Activated T-cell treated with anti-CD3 and anti-CD28 coated beads, Interleukin-2, amount 50 U/mL, for 72 hours (primary cell): Measurements from ENCODE around the gene NUP210L. TPM values are rescaled to one million over a fixed set of nuclear protein-coding genes. Genes with fewer than 3 reads are reported as not detected.
A peak's percentile ranks its signal among the peaks of the same experiment; 100 is the strongest.
"Not testable (repeated sequence)": the region's sequence is repeated elsewhere in the genome, so short reads cannot be mapped to it uniquely, and the experiment has no call there.

Source experiments
- ATAC-seq, 2 donors: fragments of 150-1000 bp; cut with Tn5 transposase; replicated peaks in 1 of 2; 2 replicates each; pipeline ENCODE4 v1.10.0; 2021; ENCODE audit warnings: moderate library complexity in 2 of 2, mild to moderate bottlenecking in 1 of 2
- DNase-seq, 2 donors: peaks; one replicate each; pipeline ENCODE4 v3.0.0; 2021 to 2022; ENCODE audit warnings: mixed read lengths in 1 of 2
- H3K27ac Mint-ChIP-seq: one replicate; pipeline ENCODE4 v1.8.0; 2022; ENCODE audit warnings: mild to moderate bottlenecking, moderate library complexity, mixed read lengths
- H3K27me3 Mint-ChIP-seq: one replicate; pipeline ENCODE4 v1.8.0; 2022; ENCODE audit warnings: low read depth, mixed read lengths
- H3K36me3 Mint-ChIP-seq, 2 donors: one replicate each; pipeline ENCODE4 v1.8.0; 2022; ENCODE audit warnings: mixed read lengths in 2 of 2, mild to moderate bottlenecking in 1 of 2; ENCODE audit not compliant: insufficient read depth in 2 of 2
- H3K4me1 Mint-ChIP-seq: one replicate; pipeline ENCODE4 v1.8.0; 2022; ENCODE audit warnings: low read depth, mixed read lengths
- H3K4me3 Mint-ChIP-seq, 2 donors: one replicate each; pipeline ENCODE4 v1.8.0; 2022; ENCODE audit warnings: mild to moderate bottlenecking in 2 of 2, mixed read lengths in 2 of 2, moderate library complexity in 2 of 2
- H3K9me3 Mint-ChIP-seq, 2 donors: one replicate each; pipeline ENCODE4 v1.8.0; 2022; ENCODE audit warnings: mixed read lengths in 2 of 2
- total RNA-seq, 2 donors: library from RNA; stranded (reverse); gene quantifications; one replicate each; pipeline ENCODE4 v1.2.3, GENCODE V29; 2022

Gene NUP210L
- total RNA-seq, 2 donors from 2014 or later = 0.07 to 0.14 TPM

GRCh38 chr1:153991151-153991630 lies 163.7 kb downstream of the NUP210L start:
- Mint-ChIP-seq H3K4me3 (peak overlapping the region; percentile 90 to 100), H3K9me3 (peaks cover 0 to 1% of the 10 kb centered on the region in 2 donors), H3K27me3 (no peaks in the 10 kb centered on the region), H3K4me1 (peaks cover 58% of the 10 kb centered on the region), H3K36me3 (peaks cover 28 to 48% of the 10 kb centered on the region in 2 donors), H3K27ac (peak overlapping the region; percentile 99)
- ATAC-seq (no peak), DNase-seq (no peak)

DNA sequence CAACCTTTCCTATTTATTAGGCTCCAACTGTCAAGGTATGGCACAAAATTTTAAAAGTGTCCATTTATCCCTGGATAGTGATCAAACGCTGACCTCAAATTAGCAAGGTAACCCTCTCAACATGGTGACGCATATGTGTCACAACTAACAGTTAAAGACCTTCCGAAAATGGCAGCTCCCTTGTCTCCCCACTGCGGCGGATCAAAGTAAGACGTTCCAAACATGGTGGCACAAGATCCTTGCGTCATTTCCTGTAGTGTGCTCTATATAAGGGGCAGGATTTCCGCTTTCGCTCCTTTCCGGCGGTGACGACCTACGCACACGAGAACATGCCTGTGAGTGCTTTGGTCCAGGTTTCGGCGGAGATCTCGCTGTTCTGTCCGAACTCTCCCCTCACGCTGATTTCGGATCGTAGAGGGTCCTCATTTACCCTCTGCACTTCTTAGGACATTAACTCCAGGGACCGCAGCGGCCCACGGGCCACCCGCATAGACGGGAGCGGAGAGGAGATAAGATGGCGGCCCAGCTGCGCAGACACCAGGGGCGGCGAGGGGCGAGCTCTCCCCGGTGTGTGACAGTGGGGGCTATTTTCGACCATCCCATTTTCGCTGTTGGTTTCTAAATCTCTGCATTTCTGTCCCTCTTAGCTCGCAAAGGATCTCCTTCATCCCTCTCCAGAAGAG lies 164.3 kb downstream of the NUP210L start, which contains the start of gene RPS27:
Gene RPS27, plus strand, starts transcription at position 295 of the 683 bp plus-strand sequence. Its CDS starts 35 bp downstream, at position 330.
- H3K9me3 Mint-ChIP-seq = peaks cover 0 to 1% of the 10 kb centered on the region in 2 donors
- H3K27ac Mint-ChIP-seq = peak within 1 kb of the TSS; percentile 99
- peak; percentile 83 to 85 for ATAC-seq
- H3K36me3 Mint-ChIP-seq = peaks cover 26 to 46% of the 10 kb centered on the region in 2 donors
- peak within 1 kb of the TSS; percentile 90 to 100 for H3K4me3 Mint-ChIP-seq
- H3K4me1 Mint-ChIP-seq = peaks cover 63% of the 10 kb centered on the region
- H3K27me3 Mint-ChIP-seq = no peaks in the 10 kb centered on the region
- peak; percentile 90 to 92 for DNase-seq

DNA sequence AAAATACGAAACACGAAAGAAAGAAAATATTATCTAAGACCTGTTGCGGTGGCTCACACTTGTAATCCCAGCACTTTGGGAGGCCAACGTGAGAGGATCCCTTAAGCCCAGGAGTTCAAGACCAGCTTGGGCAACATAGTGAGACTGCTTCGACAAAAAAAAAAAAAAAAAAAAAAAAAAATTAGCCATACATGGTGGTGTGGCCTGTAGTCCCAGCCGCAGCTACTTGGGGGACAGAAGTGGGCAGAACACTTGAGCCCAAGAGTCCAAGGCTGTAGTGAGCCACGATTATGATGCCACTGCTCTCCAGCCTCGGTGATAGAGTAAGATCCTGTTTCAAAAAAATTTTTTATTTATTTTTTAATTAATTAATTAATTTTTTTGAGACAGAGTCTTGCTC lies 167.3 kb downstream of the NUP210L start:
- Mint-ChIP-seq H3K36me3 (peaks cover 16 to 24% of the 10 kb centered on the region in 2 donors), H3K4me1 (peaks cover 62% of the 10 kb centered on the region), H3K9me3 (peaks cover 0 to 1% of the 10 kb centered on the region in 2 donors), H3K27ac (peak overlapping the region; percentile 87), H3K4me3 (peak overlapping the region in 1 of 2 donors; percentile 93), H3K27me3 (no peaks in the 10 kb centered on the region)
- ATAC-seq (no peak), DNase-seq (no peak)

GRCh38 chr1:153985941-153986761 lies 168.7 kb downstream of the NUP210L start, which contains the start of gene RAB13:
Gene RAB13 (minus strand): TSS chr1:153986339. CDS start chr1:153986236, 103 bp downstream.
- Mint-ChIP-seq H3K4me1 (peaks cover 47% of the 10 kb centered on the region), H3K4me3 (peak within 1 kb of the TSS; percentile 93 to 95), H3K36me3 (peaks cover 7 to 9% of the 10 kb centered on the region in 2 donors), H3K9me3 (peaks cover 0 to 1% of the 10 kb centered on the region in 2 donors), H3K27me3 (no peaks in the 10 kb centered on the region), H3K27ac (peak within 1 kb of the TSS; percentile 91)
- DNase-seq = peak in 1 of 2 donors; percentile 27
- ATAC-seq = peak in 1 of 2 donors; percentile 10

- peak; percentile 83 to 85 for ATAC-seq
- Mint-ChIP-seq H3K36me3 (peaks cover 0 to 2% of the 10 kb centered on the region in 2 donors), H3K4me1 (peaks cover 44% of the 10 kb centered on the region), H3K4me3 (peak overlapping the region; percentile 93 to 95), H3K27ac (peak overlapping the region; percentile 91), H3K27me3 (no peaks in the 10 kb centered on the region), H3K9me3 (peaks cover 0 to 1% of the 10 kb centered on the region in 2 donors)
- DNase-seq = peak; percentile 68 to 82
Measured at GRCh38 chr1:153985341-153985912, 169.4 kb downstream of the NUP210L start.

DNA sequence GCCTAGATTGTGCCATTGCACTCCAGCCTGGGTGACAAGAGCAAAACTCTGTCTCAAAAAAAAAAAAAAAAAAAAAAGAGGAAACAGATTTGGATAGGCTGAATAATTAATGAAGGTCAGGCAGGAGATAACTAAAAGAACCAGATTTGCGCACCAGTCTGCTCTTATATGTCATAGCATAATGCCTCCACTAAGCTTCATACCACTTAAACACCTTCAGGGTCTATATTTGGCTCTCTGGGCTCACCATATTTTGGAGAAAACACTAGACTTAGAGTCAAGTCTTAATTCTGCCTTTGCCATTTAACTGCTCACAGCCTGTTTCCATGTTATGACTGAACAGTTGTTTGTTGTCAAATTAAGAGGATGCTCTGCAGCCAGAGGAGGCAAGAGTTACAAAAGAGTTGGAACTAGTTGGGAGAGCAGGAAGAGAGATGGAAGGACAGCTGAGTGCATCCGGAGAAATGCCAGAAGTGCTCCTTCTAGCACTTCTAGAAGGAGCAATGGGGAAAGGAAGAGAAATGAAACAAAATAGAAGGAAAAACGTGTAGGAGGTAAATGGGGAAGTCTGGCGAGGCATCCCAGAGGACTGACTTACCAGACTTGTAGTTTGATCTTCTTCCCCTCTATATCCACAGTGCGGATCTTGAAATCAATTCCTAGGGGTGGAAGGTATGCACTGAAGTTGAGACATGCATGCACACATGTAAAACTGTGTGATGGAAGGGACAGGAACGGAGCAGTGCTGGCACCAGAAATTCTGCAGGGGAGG lies 170.6 kb downstream of the NUP210L start:
- DNase-seq (no peak), ATAC-seq (no peak)
- Mint-ChIP-seq H3K9me3 (no peaks in the 10 kb centered on the region), H3K36me3 (peaks cover 0 to 2% of the 10 kb centered on the region in 2 donors), H3K4me1 (peaks cover 37% of the 10 kb centered on the region), H3K4me3 (peak overlapping the region; percentile 5 to 60), H3K27me3 (no peaks in the 10 kb centered on the region), H3K27ac (no peak overlapping the region)

DNA sequence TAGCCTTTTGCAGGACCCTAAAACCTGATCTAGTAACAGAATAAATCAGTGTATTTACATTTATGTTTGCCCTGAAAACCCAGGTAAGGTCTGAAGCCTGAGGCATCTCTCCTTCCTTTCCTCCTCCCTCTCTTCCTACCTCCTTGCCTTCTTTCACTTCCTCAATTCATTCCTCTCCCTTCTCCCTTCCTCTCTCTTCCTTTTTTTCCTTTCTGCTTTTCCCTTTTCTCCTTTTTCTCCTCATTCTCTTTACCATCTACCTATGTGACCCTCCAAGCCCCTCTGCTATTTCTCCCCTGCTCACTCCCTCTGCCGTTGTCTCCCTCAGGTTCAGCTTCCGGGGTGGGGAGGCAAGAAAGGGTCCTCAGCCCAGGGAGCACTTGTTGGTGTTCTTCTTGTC lies 173.1 kb downstream of the NUP210L start:
- DNase-seq, H3K4me3 Mint-ChIP-seq, H3K27me3 Mint-ChIP-seq, H3K27ac Mint-ChIP-seq, H3K9me3 Mint-ChIP-seq, ATAC-seq, H3K36me3 Mint-ChIP-seq: not testable (repeated sequence)
- H3K4me1 Mint-ChIP-seq = peaks cover 41% of the 10 kb centered on the region

- Mint-ChIP-seq H3K4me1 (peaks cover 40% of the 10 kb centered on the region), H3K36me3 (peaks cover 17 to 18% of the 10 kb centered on the region in 2 donors), H3K4me3 (peak overlapping the region; percentile 95 to 98)
- not testable (repeated sequence) for ATAC-seq, DNase-seq, H3K9me3 Mint-ChIP-seq, H3K27ac Mint-ChIP-seq, H3K27me3 Mint-ChIP-seq
Measured at GRCh38 chr1:153979091-153979490, 175.8 kb downstream of the NUP210L start.

- Mint-ChIP-seq H3K4me3 (peak overlapping the region; percentile 95 to 98), H3K36me3 (peaks cover 20 to 21% of the 10 kb centered on the region in 2 donors), H3K27me3 (no peaks in the 10 kb centered on the region), H3K27ac (peak overlapping the region; percentile 91), H3K9me3 (no peaks in the 10 kb centered on the region), H3K4me1 (peaks cover 47% of the 10 kb centered on the region)
- DNase-seq (no peak), ATAC-seq (no peak)
Measured at GRCh38 chr1:153978274-153978909, 176.5 kb downstream of the NUP210L start.

DNA sequence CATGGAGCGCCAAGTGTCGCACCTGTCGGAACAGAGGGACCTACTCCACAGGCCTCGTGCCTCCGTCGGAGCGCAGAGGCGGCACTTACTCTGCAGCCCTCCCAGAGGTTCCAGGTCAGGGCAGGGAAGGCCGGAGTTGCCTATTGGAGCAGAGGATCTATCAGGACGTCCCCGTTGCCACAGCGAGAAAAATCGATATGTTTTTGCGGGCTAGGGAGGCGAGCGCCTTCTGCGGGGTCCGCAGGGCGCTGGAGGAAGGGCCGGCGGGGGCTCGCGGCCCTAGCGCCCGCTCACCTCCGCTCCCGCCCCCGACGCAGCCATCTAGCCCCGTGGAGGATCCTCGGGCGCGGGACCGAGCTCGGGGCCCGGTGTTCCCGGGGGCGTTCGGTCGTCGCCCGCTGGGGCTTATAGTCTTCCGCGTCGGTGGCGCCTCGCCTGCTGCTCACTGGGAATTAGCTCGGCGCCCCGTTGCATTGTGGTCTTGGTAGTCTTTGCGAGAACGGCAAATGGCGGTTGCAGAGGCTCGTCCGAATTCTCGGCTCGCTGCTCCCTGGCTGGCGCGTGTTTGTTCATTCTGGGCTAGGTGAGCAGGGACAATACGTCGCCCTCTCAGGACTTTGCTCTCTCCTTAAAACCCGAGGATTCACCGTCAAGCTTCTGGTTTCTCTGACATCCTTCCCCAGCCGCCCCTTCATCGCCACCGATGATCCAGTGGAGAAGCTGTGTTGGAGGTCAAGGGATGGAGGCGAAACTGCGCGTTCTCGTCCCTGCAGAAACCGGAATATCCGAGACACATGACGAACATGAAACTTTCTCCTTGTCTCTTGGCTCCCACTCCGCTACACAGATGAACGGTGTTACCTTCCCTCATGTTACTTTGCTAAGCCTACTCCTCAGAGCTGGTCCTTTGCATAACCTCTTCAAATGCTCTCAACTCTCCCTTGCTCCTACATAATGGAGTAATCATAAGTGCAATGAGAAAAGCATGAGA lies 177.3 kb downstream of the NUP210L start, which contains the start of gene JTB:
Gene JTB, minus strand, starts transcription at position 425 of the 991 bp plus-strand sequence. Its CDS starts 422 bp downstream, at position 3.
- Mint-ChIP-seq H3K4me3 (peak within 1 kb of the TSS; percentile 95 to 98), H3K9me3 (no peaks in the 10 kb centered on the region), H3K27ac (peak within 1 kb of the TSS; percentile 96), H3K4me1 (peaks cover 52% of the 10 kb centered on the region), H3K36me3 (peaks cover 21 to 23% of the 10 kb centered on the region in 2 donors), H3K27me3 (no peaks in the 10 kb centered on the region)
- DNase-seq (peak; percentile 84 to 88), ATAC-seq (peak; percentile 94 to 95)

DNA sequence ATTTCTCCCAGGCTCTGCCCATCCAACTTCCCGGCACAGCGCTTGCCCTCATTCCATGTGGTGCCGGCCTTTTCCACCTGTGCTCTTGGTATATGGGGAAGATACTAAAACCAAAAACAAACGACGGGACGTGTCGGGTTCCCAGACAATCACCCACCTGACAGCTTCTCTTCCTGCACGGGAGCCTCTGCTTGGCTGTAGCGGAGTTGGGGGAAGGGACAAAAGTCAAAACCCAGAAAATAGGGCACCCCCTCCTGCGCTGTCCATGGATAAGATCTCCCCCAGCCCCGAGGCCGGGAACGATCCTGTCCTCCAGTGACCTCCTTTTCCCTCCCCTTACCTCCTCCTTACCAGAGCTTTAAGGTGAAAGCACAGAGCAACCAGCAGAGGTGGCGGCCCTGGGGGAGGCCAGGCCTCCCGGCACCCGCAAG lies 178.0 kb downstream of the NUP210L start:
- DNase-seq = no peak
- Mint-ChIP-seq H3K36me3 (peaks cover 21 to 23% of the 10 kb centered on the region in 2 donors), H3K27me3 (no peaks in the 10 kb centered on the region), H3K4me3 (peak overlapping the region; percentile 95 to 98), H3K4me1 (peaks cover 59% of the 10 kb centered on the region), H3K27ac (peak overlapping the region; percentile 96), H3K9me3 (no peaks in the 10 kb centered on the region)
- ATAC-seq = no peak
